GM18907 (cell line): Measurements from ENCODE around the gene CMSS1.
A peak's percentile ranks its signal among the peaks of the same experiment; 100 is the strongest.

Experiments used
- ATAC-seq: cut with Tn5 transposase; IDR thresholded peaks from one replicate; pipeline ENCODE4 v1.9.1; 2021; ENCODE audit warnings: mild to moderate bottlenecking, moderate library complexity; ENCODE audit not compliant: unreplicated experiment

Gene CMSS1

GRCh38 chr3:99954914-99955644, 137.4 kb downstream of the CMSS1 start:
- ATAC-seq, result no peak

- no peak for ATAC-seq
These were observed 138.3 kb downstream of the CMSS1 start for GRCh38 chr3:99955773-99956562.

- no peak for ATAC-seq
These were observed 139.6 kb downstream of the CMSS1 start for GRCh38 chr3:99957151-99957796.

- no peak for ATAC-seq
These were observed 140.7 kb downstream of the CMSS1 start for GRCh38 chr3:99958222-99958912.

GRCh38 chr3:99960123-99960878, 142.6 kb downstream of the CMSS1 start:
- ATAC-seq, result no peak

- no peak for ATAC-seq
These were observed 143.3 kb downstream of the CMSS1 start for GRCh38 chr3:99960941-99961340.

GRCh38 chr3:99961756-99962515, 144.3 kb downstream of the CMSS1 start:
- ATAC-seq, result no peak

GRCh38 chr3:99962703-99963102, 145.0 kb downstream of the CMSS1 start:
- ATAC-seq, result no peak

GRCh38 chr3:99965077-99965476, 147.4 kb downstream of the CMSS1 start:
- ATAC-seq, result no peak

GRCh38 chr3:99965681-99966408, 148.2 kb downstream of the CMSS1 start:
- ATAC-seq, result no peak

- no peak for ATAC-seq
These were observed 149.2 kb downstream of the CMSS1 start for GRCh38 chr3:99966662-99967416.

- ATAC-seq, result no peak
These were observed 150.1 kb downstream of the CMSS1 start for GRCh38 chr3:99967796-99968195.

- ATAC-seq, result no peak
These were observed 151.5 kb downstream of the CMSS1 start for GRCh38 chr3:99969136-99969535.

GRCh38 chr3:99970198-99970597, 152.5 kb downstream of the CMSS1 start:
- ATAC-seq, result peak; percentile 97

- no peak for ATAC-seq
These were observed 154.1 kb downstream of the CMSS1 start for GRCh38 chr3:99971761-99972160.

GRCh38 chr3:99972380-99973104, 154.9 kb downstream of the CMSS1 start:
- ATAC-seq, result no peak

GRCh38 chr3:99974989-99975388, 157.3 kb downstream of the CMSS1 start:
- no peak for ATAC-seq

GRCh38 chr3:99976584-99976983, 158.9 kb downstream of the CMSS1 start:
- ATAC-seq, result no peak
